ENCODE results near the gene MRPL21.

Gene MRPL21

GRCh38 chr11:68882391-68882790 lies 21.2 kb downstream of the MRPL21 start:
- Histone ChIP-seq H3K4me2 (ENCODE audit: low read length, poor library complexity, severe bottlenecking) (no peak overlapping the region), H3K27me3 (ENCODE audit: control insufficient read depth in 1 of 2, insufficient read depth in 1 of 2, low read length in 2 of 2) (peaks cover 1 to 11% of the 10 kb centered on the region in 2 experiments)

GRCh38 chr11:68881320-68881719 lies 22.3 kb downstream of the MRPL21 start:
- no peak overlapping the region for H4K8ac ChIP-seq (ENCODE audit: low read length)
- H3K79me1 ChIP-seq (replicated peaks; ENCODE audit: low read length, poor library complexity, severe bottlenecking) = no peaks in the 10 kb centered on the region
- 91% methylated on average over 2 of the region's 2 CpGs for WGBS
- H3K27me3 ChIP-seq (ENCODE audit: control insufficient read depth in 1 of 2, insufficient read depth in 1 of 2, low read length in 2 of 2) = peaks cover 2 to 11% of the 10 kb centered on the region in 2 experiments
- no peak overlapping the region for H3K14ac ChIP-seq (ENCODE audit: low read length in 2 of 2)
- H3K4me2 ChIP-seq (ENCODE audit: low read length, poor library complexity, severe bottlenecking) = no peak overlapping the region
- no peak overlapping the region for H2AK5ac ChIP-seq (ENCODE audit: low read length, severe bottlenecking)
- no peak overlapping the region for H2BK5ac ChIP-seq (ENCODE audit: low read depth, low read length, poor library complexity, severe bottlenecking)
- H3K23ac ChIP-seq (ENCODE audit: low read length in 2 of 2) = no peak overlapping the region
- no peak overlapping the region for H3K4ac ChIP-seq (ENCODE audit: low read depth in 1 of 2, low read length in 2 of 2)
- H2AFZ ChIP-seq (ENCODE audit: low read depth, low read length) = no peak overlapping the region
- H3K36me3 ChIP-seq (ENCODE audit: control insufficient read depth in 1 of 2, insufficient read depth in 2 of 2, low read depth in 1 of 2, low read length in 2 of 2) = no peaks in the 10 kb centered on the region
- no peaks in the 10 kb centered on the region for H3K4me1 ChIP-seq (ENCODE audit: control insufficient read depth, insufficient read depth, low read depth, low read length)
- no peak overlapping the region for H4K91ac ChIP-seq (ENCODE audit: low read length)
- no peaks in the 10 kb centered on the region for H3K9me3 ChIP-seq (ENCODE audit: control insufficient read depth, low read length)
- no peak overlapping the region for H3K27ac ChIP-seq (ENCODE audit: low read length, poor library complexity, severe bottlenecking)
- H2BK15ac ChIP-seq (ENCODE audit: low read depth, poor library complexity, severe bottlenecking) = no peak overlapping the region
- no peak overlapping the region for H3K4me3 ChIP-seq (ENCODE audit: insufficient read depth in 1 of 2, low read depth in 1 of 2, low read length in 2 of 2)
- H2BK120ac ChIP-seq (ENCODE audit: low read depth, low read length) = no peak overlapping the region
- H3K9ac ChIP-seq (ENCODE audit: low read length) = no peak overlapping the region
- DNase-seq = no peak
- no peak overlapping the region for H3K18ac ChIP-seq (ENCODE audit: low read depth in 1 of 2, low read length in 2 of 2)
- no peak overlapping the region for H2BK12ac ChIP-seq (ENCODE audit: low read length in 2 of 2)

More at GRCh38 chr11:68882391-68882790, 21.2 kb downstream of the MRPL21 start:
- Histone ChIP-seq H3K36me3 (ENCODE audit: control insufficient read depth in 1 of 2, insufficient read depth in 2 of 2, low read depth in 1 of 2, low read length in 2 of 2) (peaks cover 0 to 2% of the 10 kb centered on the region in 2 experiments), H3K9ac (ENCODE audit: low read length) (no peak overlapping the region), H3K27ac (ENCODE audit: low read length, poor library complexity, severe bottlenecking) (no peak overlapping the region), H3K4me1 (ENCODE audit: control insufficient read depth, insufficient read depth, low read depth, low read length) (no peaks in the 10 kb centered on the region), H2BK15ac (ENCODE audit: low read depth, poor library complexity, severe bottlenecking) (no peak overlapping the region), H3K14ac (ENCODE audit: low read length in 2 of 2) (no peak overlapping the region), H4K91ac (ENCODE audit: low read length) (no peak overlapping the region), H3K4me3 (ENCODE audit: insufficient read depth in 1 of 2, low read depth in 1 of 2, low read length in 2 of 2) (no peak overlapping the region), H3K23ac (ENCODE audit: low read length in 2 of 2) (no peak overlapping the region), H2AK5ac (ENCODE audit: low read length, severe bottlenecking) (no peak overlapping the region), H2AFZ (ENCODE audit: low read depth, low read length) (no peak overlapping the region), H3K18ac (ENCODE audit: low read depth in 1 of 2, low read length in 2 of 2) (no peak overlapping the region), H3K79me1 (replicated peaks; ENCODE audit: low read length, poor library complexity, severe bottlenecking) (no peaks in the 10 kb centered on the region), H4K8ac (ENCODE audit: low read length) (no peak overlapping the region), H2BK5ac (ENCODE audit: low read depth, low read length, poor library complexity, severe bottlenecking) (no peak overlapping the region), H2BK12ac (ENCODE audit: low read length in 2 of 2) (no peak overlapping the region), H3K9me3 (ENCODE audit: control insufficient read depth, low read length) (no peaks in the 10 kb centered on the region), H2BK120ac (ENCODE audit: low read depth, low read length) (no peak overlapping the region), H3K4ac (ENCODE audit: low read depth in 1 of 2, low read length in 2 of 2) (no peak overlapping the region)
- DNase-seq = no peak
- 93% methylated on average over 9 of the region's 13 CpGs for WGBS

- H3K4ac ChIP-seq (ENCODE audit: low read depth in 1 of 2, low read length in 2 of 2) = no peak overlapping the region
- no peaks in the 10 kb centered on the region for H3K79me1 ChIP-seq (replicated peaks; ENCODE audit: low read length, poor library complexity, severe bottlenecking)
- 98% methylated on average over 5 of the region's 5 CpGs for WGBS
- no peak overlapping the region for H2AK5ac ChIP-seq (ENCODE audit: low read length, severe bottlenecking)
- no peak overlapping the region for H4K91ac ChIP-seq (ENCODE audit: low read length)
- no peak overlapping the region for H4K8ac ChIP-seq (ENCODE audit: low read length)
- H2BK12ac ChIP-seq (ENCODE audit: low read length in 2 of 2) = no peak overlapping the region
- no peak overlapping the region for H2BK5ac ChIP-seq (ENCODE audit: low read depth, low read length, poor library complexity, severe bottlenecking)
- no peak overlapping the region for H3K23ac ChIP-seq (ENCODE audit: low read length in 2 of 2)
- H3K36me3 ChIP-seq (ENCODE audit: control insufficient read depth in 1 of 2, insufficient read depth in 2 of 2, low read depth in 1 of 2, low read length in 2 of 2) = no peaks in the 10 kb centered on the region
- H3K9ac ChIP-seq (ENCODE audit: low read length) = no peak overlapping the region
- no peak overlapping the region for H3K4me2 ChIP-seq (ENCODE audit: low read length, poor library complexity, severe bottlenecking)
- no peak overlapping the region for H2BK120ac ChIP-seq (ENCODE audit: low read depth, low read length)
- no peaks in the 10 kb centered on the region for H3K4me1 ChIP-seq (ENCODE audit: control insufficient read depth, insufficient read depth, low read depth, low read length)
- H3K9me3 ChIP-seq (ENCODE audit: control insufficient read depth, low read length) = no peaks in the 10 kb centered on the region
- no peak for DNase-seq
- H2AFZ ChIP-seq (ENCODE audit: low read depth, low read length) = no peak overlapping the region
- peaks cover 2 to 11% of the 10 kb centered on the region in 2 experiments for H3K27me3 ChIP-seq (ENCODE audit: control insufficient read depth in 1 of 2, insufficient read depth in 1 of 2, low read length in 2 of 2)
- no peak overlapping the region for H3K14ac ChIP-seq (ENCODE audit: low read length in 2 of 2)
- no peak overlapping the region for H3K27ac ChIP-seq (ENCODE audit: low read length, poor library complexity, severe bottlenecking)
- no peak overlapping the region for H3K18ac ChIP-seq (ENCODE audit: low read depth in 1 of 2, low read length in 2 of 2)
- no peak overlapping the region for H3K4me3 ChIP-seq (ENCODE audit: insufficient read depth in 1 of 2, low read depth in 1 of 2, low read length in 2 of 2)
- no peak overlapping the region for H2BK15ac ChIP-seq (ENCODE audit: low read depth, poor library complexity, severe bottlenecking)
Measured at GRCh38 chr11:68880851-68881250, 22.8 kb downstream of the MRPL21 start.

GRCh38 chr11:68878022-68878421 lies 25.6 kb downstream of the MRPL21 start:
- Histone ChIP-seq H3K27me3 (ENCODE audit: control insufficient read depth in 1 of 2, insufficient read depth in 1 of 2, low read length in 2 of 2) (peaks cover 2 to 20% of the 10 kb centered on the region in 2 experiments), H3K9ac (ENCODE audit: low read length) (no peak overlapping the region), H3K27ac (ENCODE audit: low read length, poor library complexity, severe bottlenecking) (no peak overlapping the region), H2BK15ac (ENCODE audit: low read depth, poor library complexity, severe bottlenecking) (no peak overlapping the region), H3K4me1 (ENCODE audit: control insufficient read depth, insufficient read depth, low read depth, low read length) (no peaks in the 10 kb centered on the region), H3K4me3 (ENCODE audit: insufficient read depth in 1 of 2, low read depth in 1 of 2, low read length in 2 of 2) (no peak overlapping the region), H2AFZ (ENCODE audit: low read depth, low read length) (no peak overlapping the region), H3K14ac (ENCODE audit: low read length in 2 of 2) (no peak overlapping the region), H3K4me2 (ENCODE audit: low read length, poor library complexity, severe bottlenecking) (no peak overlapping the region), H3K18ac (ENCODE audit: low read depth in 1 of 2, low read length in 2 of 2) (no peak overlapping the region), H4K8ac (ENCODE audit: low read length) (no peak overlapping the region), H2BK5ac (ENCODE audit: low read depth, low read length, poor library complexity, severe bottlenecking) (no peak overlapping the region), H3K79me1 (replicated peaks; ENCODE audit: low read length, poor library complexity, severe bottlenecking) (no peaks in the 10 kb centered on the region), H3K4ac (ENCODE audit: low read depth in 1 of 2, low read length in 2 of 2) (no peak overlapping the region), H4K91ac (ENCODE audit: low read length) (no peak overlapping the region), H2AK5ac (ENCODE audit: low read length, severe bottlenecking) (no peak overlapping the region), H2BK120ac (ENCODE audit: low read depth, low read length) (no peak overlapping the region), H3K36me3 (ENCODE audit: control insufficient read depth in 1 of 2, insufficient read depth in 2 of 2, low read depth in 1 of 2, low read length in 2 of 2) (no peaks in the 10 kb centered on the region), H3K23ac (ENCODE audit: low read length in 2 of 2) (no peak overlapping the region), H2BK12ac (ENCODE audit: low read length in 2 of 2) (no peak overlapping the region), H3K9me3 (ENCODE audit: control insufficient read depth, low read length) (no peaks in the 10 kb centered on the region)
- 93% methylated on average over 7 of the region's 7 CpGs for WGBS
- DNase-seq = no peak

Measured in mesenchymal stem cell (in vitro differentiated cells and primary cell).